OCI-LY7 (cell line): ENCODE measurements around the gene ITPKB. TPM values are rescaled to one million over a fixed set of nuclear protein-coding genes. Genes with fewer than 3 reads are reported as not detected.

Source experiments
- BruUV-seq: library from RNA; stranded (reverse); fragments of 400-500 nt; replicated peaks from 2 replicates; lab custom pipeline; 2021; lab: Mats Ljungman, UMichigan
- CTCF ChIA-PET: fragments of 300-600 bp; sonication (Branson Sonifier 250); formaldehyde crosslinking; loops from one replicate; lab custom pipeline; 2022; ENCODE audit warnings: antibody characterized with exemption; ENCODE audit not compliant: unreplicated experiment; lab: Charles Lee
- POLR2A ChIA-PET: fragments of 300-600 bp; sonication (Branson Sonifier 250); formaldehyde crosslinking; loops from one replicate; lab custom pipeline; 2022; ENCODE audit warnings: antibody characterized with exemption; lab: Charles Lee
- DNase-seq: peaks from one replicate; pipeline ENCODE4 v3.0.0-alpha.2; 2015; ENCODE audit warnings: low spot score
- H2AFZ ChIP-seq: fragments of 200-600 bp; sonication (generic), shearing (Covaris generic); 2 replicates; pipeline ENCODE4 v1.6.1; 2014; ENCODE audit warnings: mild to moderate bottlenecking, antibody characterized with exemption, low read length, moderate library complexity
- H3K27ac ChIP-seq: fragments of 200-600 bp; sonication (generic); 2 replicates; pipeline ENCODE4 v1.5.1; 2014; ENCODE audit warnings: mixed run types, low read depth, mild to moderate bottlenecking, moderate library complexity, low read length, inconsistent platforms; ENCODE audit not compliant: poor library complexity, severe bottlenecking
- H3K36me3 ChIP-seq: fragments of 200-600 bp; sonication (generic); 2 replicates; pipeline ENCODE4 v1.6.1; 2014; ENCODE audit warnings: mild to moderate bottlenecking, antibody characterized with exemption, low read length, moderate library complexity, mixed read lengths; ENCODE audit not compliant: insufficient read depth
- H3K4me1 ChIP-seq: fragments of 200-600 bp; sonication (generic); 2 replicates; pipeline ENCODE4 v1.5.1; 2014; ENCODE audit warnings: mild to moderate bottlenecking, low read length; ENCODE audit not compliant: insufficient read depth, poor library complexity, severe bottlenecking
- H3K4me2 ChIP-seq: fragments of 200-600 bp; sonication (generic); 2 replicates; pipeline ENCODE4 v1.6.1; 2014; ENCODE audit warnings: mild to moderate bottlenecking, low read length
- H3K4me3 ChIP-seq: fragments of 200-600 bp; sonication (generic); 2 replicates; pipeline ENCODE4 v1.5.1; 2014; ENCODE audit warnings: mild to moderate bottlenecking, low read depth, low read length; ENCODE audit not compliant: poor library complexity, severe bottlenecking
- H3K79me2 ChIP-seq: fragments of 200-600 bp; sonication (generic); 2 replicates; pipeline ENCODE4 v1.6.1; 2016; ENCODE audit warnings: low read depth, mild to moderate bottlenecking, low read length, moderate library complexity, mixed read lengths; ENCODE audit not compliant: insufficient read depth
- H3K9me2 ChIP-seq: fragments of 200-600 bp; sonication (generic); 2 replicates; pipeline ENCODE4 v1.6.1; 2016; ENCODE audit warnings: mild to moderate bottlenecking, low read length, mixed read lengths; ENCODE audit not compliant: insufficient read depth
- H3K9me3 ChIP-seq: fragments of 200-600 bp; sonication (generic); 2 replicates; pipeline ENCODE4 v1.6.1; 2014; ENCODE audit warnings: mild to moderate bottlenecking, mixed run types, low read length, mixed read lengths
- H4K20me1 ChIP-seq: fragments of 200-600 bp; sonication (generic); 2 replicates; pipeline ENCODE4 v1.6.1; 2014; ENCODE audit warnings: mild to moderate bottlenecking, antibody characterized with exemption, low read length, moderate library complexity, mixed read lengths; ENCODE audit not compliant: insufficient read depth
- EZH2phosphoT487 ChIP-seq: fragments of 200-600 bp; sonication (generic); IDR thresholded peaks from 2 replicates; pipeline ENCODE4 v1.6.1; 2018; ENCODE audit warnings: low read depth, borderline replicate concordance, mild to moderate bottlenecking, mixed run types, antibody characterized with exemption, low read length, moderate library complexity, mixed read lengths
- intact Hi-C: fragments of 100-400 bp; cut with micrococcal nuclease; formaldehyde crosslinking; loops from one replicate; pipeline ENCODE4 v1.10.0; 2022; ENCODE audit not compliant: unreplicated experiment
- total RNA-seq, 2 experiments: library from RNA; depleted of rRNA in 1 of 2; stranded (reverse); fragments of >200 nt in 1 of 2; shearing (Covaris generic) in 1 of 2; gene quantifications; 2 replicates each; pipeline ENCODE4 v1.2.3, GENCODE V29; 2014 to 2022
- TF ChIP-seq, protein P1 (sequence below): fragments of 200-600 bp; sonication (generic); conservative IDR thresholded peaks from 2 replicates; pipeline ENCODE4 v1.5.1; 2014; ENCODE audit warnings: mild to moderate bottlenecking, antibody characterized with exemption, low read length, moderate library complexity, mixed read lengths

Gene ITPKB
- total RNA-seq, 2 experiments from 2014 or later, result 20.5 to 33.3 TPM

DNA sequence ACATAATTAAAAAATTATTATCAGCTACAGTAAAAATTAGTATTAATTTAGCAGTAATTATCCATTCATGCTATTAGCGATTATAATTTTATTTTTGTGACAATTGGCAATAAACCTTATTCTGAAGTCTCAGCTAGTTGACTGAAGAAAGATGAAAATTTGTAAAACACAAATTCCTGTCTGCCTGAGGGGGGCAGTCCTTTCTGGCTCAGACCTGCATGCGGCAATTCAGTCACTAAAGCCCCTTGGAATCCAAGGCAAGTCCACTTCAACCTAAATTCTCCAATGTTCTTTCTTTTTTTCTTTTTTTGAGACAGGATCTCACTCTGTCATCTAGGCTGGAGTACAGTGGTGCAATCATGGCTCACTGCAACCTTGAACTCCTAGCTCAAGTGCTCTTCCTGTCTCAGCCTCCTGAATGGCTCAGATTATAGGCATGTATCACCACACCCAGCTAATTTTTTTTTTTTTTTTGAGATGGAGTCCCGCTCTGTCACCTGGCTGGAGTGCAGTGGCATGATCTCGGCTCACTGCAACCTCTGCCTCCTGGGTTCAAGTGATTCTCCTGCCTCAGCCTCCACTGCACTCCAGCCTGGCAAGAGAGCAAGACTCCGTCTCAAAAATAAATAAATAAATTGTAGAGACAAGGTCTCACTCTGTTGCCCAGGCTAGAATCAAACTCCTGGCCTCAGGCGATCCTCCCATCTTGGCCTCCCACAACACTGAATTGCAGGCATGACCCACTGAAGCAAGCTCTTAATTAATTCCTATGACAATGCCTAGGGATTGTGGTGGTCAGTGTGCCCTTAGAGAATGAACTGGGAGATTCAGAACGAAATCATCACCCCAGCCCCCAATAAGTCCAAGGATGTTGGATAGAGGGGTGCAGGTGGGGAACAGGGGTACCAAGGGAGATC, 24.2 kb upstream of the ITPKB start:
- TF ChIP-seq, protein P1, sequence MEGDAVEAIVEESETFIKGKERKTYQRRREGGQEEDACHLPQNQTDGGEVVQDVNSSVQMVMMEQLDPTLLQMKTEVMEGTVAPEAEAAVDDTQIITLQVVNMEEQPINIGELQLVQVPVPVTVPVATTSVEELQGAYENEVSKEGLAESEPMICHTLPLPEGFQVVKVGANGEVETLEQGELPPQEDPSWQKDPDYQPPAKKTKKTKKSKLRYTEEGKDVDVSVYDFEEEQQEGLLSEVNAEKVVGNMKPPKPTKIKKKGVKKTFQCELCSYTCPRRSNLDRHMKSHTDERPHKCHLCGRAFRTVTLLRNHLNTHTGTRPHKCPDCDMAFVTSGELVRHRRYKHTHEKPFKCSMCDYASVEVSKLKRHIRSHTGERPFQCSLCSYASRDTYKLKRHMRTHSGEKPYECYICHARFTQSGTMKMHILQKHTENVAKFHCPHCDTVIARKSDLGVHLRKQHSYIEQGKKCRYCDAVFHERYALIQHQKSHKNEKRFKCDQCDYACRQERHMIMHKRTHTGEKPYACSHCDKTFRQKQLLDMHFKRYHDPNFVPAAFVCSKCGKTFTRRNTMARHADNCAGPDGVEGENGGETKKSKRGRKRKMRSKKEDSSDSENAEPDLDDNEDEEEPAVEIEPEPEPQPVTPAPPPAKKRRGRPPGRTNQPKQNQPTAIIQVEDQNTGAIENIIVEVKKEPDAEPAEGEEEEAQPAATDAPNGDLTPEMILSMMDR, result peak; percentile 64
- no peak for TF ChIP-seq EZH2phosphoT487
- Histone ChIP-seq H3K36me3 (no peaks in the 10 kb centered on the region), H3K4me3 (peak overlapping the region; percentile 50), H3K79me2 (no peaks in the 10 kb centered on the region), H3K4me1 (peaks cover 55% of the 10 kb centered on the region), H3K27ac (peak overlapping the region; percentile 98), H3K4me2 (peak overlapping the region; percentile 79), H2AFZ (peak overlapping the region; percentile 53), H4K20me1 (no peaks in the 10 kb centered on the region), H3K9me2 (no peaks in the 10 kb centered on the region), H3K9me3 (no peaks in the 10 kb centered on the region; the same call in 1 of the 2 replicates)
- CTCF ChIA-PET, result interaction anchor here (0.6 kb wide), 1 partner anchor 134 kb away, joined by 3 read pairs; no protein-coding TSS in a partner anchor
- intact Hi-C loops, result loop anchor here (5.0 kb wide), 1 partner anchor 64 kb away; no protein-coding TSS in a partner anchor
- no peak for DNase-seq
- POLR2A ChIA-PET, result interaction anchor here (0.5 to 3.2 kb wide), 12 partner anchors 8 to 327 kb away, joined by 3 to 33 read pairs (median 4); partner anchors contain the start of gene ITPKB
- no TSS peak for BruUV-seq

DNA sequence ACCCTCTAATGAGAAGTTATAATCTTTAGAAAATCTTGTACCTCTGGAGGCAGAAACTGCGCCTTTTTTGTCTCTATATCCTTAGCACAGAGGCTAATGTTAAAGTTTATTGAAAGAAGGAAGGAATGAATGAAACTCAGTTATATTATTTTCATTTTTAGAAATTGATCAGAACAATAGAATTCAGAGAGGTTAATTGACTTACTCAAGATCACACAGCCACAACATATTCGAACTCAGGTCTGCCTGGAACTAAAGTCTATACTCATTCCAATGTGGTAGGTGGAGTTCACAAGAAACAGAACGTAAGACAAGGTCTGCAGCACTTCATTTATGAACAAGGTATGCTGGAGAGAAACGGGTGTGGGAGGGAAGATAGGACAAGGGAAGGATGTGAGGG, 23.0 kb upstream of the ITPKB start:
- H2AFZ ChIP-seq, result no peak overlapping the region
- H3K36me3 ChIP-seq, result no peaks in the 10 kb centered on the region
- peaks cover 54% of the 10 kb centered on the region for H3K4me1 ChIP-seq
- intact Hi-C loops, result loop anchor here (5.0 kb wide), 1 partner anchor 65 kb away; no protein-coding TSS in a partner anchor
- no peak for DNase-seq
- H3K9me2 ChIP-seq, result no peaks in the 10 kb centered on the region
- H4K20me1 ChIP-seq, result no peaks in the 10 kb centered on the region
- no TSS peak for BruUV-seq
- H3K4me2 ChIP-seq, result no peak overlapping the region
- H3K4me3 ChIP-seq, result no peak overlapping the region
- H3K9me3 ChIP-seq, result no peaks in the 10 kb centered on the region; the same call in 1 of the 2 replicates
- TF ChIP-seq EZH2phosphoT487, result no peak
- TF ChIP-seq, protein P1, result no peak
- ChIA-PET CTCF (no interaction called here), POLR2A (interaction anchor here (1.9 to 3.3 kb wide), 3 partner anchors 10 to 21 kb away, joined by 7 to 16 read pairs (median 10); no protein-coding TSS in a partner anchor)
- H3K27ac ChIP-seq, result no peak overlapping the region
- H3K79me2 ChIP-seq, result no peaks in the 10 kb centered on the region
